ENCODE data around the gene U2AF2. TPM values are rescaled to one million over a fixed set of nuclear protein-coding genes. Genes with fewer than 3 reads are reported as not detected.

Gene U2AF2
- total and polyA plus RNA-seq, 9 donors, result 27.3 to 183 (median 148) TPM

DNA sequence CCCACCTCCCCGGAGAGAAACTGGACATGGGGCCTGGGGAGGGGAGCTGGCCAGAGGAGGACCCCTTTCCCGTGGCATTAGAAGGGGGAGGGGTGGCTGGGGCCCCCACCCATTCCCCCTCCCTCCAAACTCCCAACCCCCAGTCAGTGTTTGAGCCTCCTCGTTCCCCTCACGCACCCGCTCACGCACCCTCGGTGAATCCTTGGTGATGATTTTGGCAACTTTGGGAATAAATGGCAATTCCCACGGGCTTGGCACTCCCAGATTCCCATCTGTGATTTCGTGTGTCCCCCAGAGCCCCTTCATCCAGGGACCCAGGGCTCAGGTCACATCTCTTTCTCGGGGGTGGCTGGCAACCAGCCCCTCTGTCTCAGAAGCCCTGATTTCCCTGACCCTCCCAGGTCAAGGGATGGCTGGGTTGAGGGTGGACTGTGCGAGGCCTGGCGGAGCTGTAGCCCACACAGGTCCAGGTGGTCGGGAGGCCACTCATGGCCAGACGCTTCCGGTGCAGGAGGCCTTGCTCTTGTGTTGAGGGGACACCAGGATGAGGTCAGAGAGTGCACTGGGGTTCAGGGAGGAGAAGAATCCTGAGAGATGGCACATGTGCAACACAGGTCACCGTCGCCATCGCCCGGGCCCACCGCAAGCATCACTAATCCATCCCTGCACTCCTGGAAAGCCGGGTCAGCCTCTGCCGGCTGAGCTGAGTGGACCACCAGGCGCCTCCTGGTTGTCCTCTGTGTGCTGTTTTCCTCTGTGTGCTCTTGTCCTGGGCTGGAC lies 40.9 kb downstream of the U2AF2 start:
- DNase-seq, result peak in 2 of 5 donors; percentile 10 to 33
- no peak overlapping the region for H3K4me3 ChIP-seq
- no peak overlapping the region for H3K27ac ChIP-seq
- 85 to 87% (median 85%) methylated on average over 21 to 23 of the region's 23 CpGs for WGBS, 3 donors
- intact Hi-C loops (cut with DNase I), result no loop called here
- no peaks in the 10 kb centered on the region for H3K36me3 ChIP-seq
- no peaks in the 10 kb centered on the region for H3K9me3 ChIP-seq
- H3K27me3 ChIP-seq, result no peaks in the 10 kb centered on the region
- H3K4me1 ChIP-seq (ENCODE audit: insufficient read depth), result no peaks in the 10 kb centered on the region
- TF ChIP-seq POLR2A (IDR thresholded peaks at IDR 0.05), result no peak
- TF ChIP-seq, protein P1, sequence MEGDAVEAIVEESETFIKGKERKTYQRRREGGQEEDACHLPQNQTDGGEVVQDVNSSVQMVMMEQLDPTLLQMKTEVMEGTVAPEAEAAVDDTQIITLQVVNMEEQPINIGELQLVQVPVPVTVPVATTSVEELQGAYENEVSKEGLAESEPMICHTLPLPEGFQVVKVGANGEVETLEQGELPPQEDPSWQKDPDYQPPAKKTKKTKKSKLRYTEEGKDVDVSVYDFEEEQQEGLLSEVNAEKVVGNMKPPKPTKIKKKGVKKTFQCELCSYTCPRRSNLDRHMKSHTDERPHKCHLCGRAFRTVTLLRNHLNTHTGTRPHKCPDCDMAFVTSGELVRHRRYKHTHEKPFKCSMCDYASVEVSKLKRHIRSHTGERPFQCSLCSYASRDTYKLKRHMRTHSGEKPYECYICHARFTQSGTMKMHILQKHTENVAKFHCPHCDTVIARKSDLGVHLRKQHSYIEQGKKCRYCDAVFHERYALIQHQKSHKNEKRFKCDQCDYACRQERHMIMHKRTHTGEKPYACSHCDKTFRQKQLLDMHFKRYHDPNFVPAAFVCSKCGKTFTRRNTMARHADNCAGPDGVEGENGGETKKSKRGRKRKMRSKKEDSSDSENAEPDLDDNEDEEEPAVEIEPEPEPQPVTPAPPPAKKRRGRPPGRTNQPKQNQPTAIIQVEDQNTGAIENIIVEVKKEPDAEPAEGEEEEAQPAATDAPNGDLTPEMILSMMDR (IDR thresholded peaks at IDR 0.05), result no peak
- TF ChIP-seq EP300 (IDR thresholded peaks at IDR 0.05), result no peak

DNA sequence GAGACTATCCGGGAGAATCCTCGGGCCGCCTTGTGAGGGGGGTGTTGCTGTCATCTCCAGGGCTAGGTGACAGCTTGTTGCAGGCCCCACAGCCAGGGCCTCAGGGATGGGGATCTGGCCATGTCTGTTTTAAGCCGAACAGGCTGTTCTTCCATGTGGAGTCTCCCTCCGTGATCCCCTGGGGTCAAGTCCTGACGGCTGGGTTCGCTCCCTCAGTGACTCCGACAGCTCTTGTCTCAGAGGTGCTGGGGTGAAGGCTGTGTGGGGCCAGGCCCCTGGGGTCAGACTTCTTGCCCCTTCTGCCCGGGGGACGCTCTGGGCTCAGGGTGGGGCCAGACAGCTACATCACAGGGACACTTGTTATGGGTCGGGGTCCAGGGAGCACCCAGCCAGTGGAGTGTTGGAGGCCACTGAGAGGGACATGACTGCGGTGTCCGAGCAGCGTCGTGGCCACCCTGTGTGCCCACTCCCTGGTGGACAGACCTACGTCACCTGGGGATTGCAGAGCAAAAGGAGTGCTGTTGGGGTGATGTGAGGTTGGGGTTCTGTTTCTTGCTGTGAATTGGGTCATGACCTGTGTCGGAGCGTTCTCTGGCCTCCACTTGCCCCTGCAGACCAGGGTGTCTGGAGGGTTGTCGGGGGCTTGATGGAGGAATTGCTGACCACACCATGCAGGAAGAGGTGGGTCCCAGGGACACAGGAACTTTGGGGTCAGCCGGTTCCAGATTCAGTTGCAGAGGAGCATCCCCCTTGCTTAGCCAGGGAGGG lies 41.6 kb downstream of the U2AF2 start:
- WGBS, 3 donors, result 87 to 94% (median 89%) methylated on average over 20 of the region's 20 CpGs
- peak in 1 of 5 donors; percentile 14 for DNase-seq
- Histone ChIP-seq H3K9me3 (no peaks in the 10 kb centered on the region), H3K4me1 (ENCODE audit: insufficient read depth) (no peaks in the 10 kb centered on the region), H3K27me3 (no peaks in the 10 kb centered on the region), H3K27ac (no peak overlapping the region), H3K36me3 (no peaks in the 10 kb centered on the region), H3K4me3 (no peak overlapping the region)
- TF ChIP-seq, protein P1 (IDR thresholded peaks at IDR 0.05), result no peak
- no peak for TF ChIP-seq EP300 (IDR thresholded peaks at IDR 0.05)
- intact Hi-C loops (cut with DNase I), result no loop called here

DNA sequence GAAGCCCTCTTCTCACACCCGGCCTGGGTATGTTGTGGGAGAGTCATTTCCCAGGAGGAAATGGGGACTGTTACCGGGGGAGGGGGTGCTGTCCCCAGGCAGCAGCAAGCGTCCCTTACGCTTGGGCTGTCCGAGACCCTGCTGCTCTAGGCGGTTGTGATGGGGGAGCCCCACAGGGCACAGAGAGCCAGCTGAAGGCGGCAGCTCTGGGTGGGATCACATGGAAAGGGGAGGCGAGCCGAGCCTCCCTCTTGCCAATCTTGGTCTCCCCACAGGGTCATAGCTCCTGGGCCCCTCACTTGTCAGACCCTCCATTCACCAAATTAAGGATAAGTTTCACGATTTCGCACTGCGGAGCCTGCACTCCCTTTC lies 42.2 kb downstream of the U2AF2 start:
- no peaks in the 10 kb centered on the region for H3K36me3 ChIP-seq
- WGBS, 3 donors, result 86 to 91% (median 89%) methylated on average over 12 of the region's 12 CpGs
- TF ChIP-seq EP300 (IDR thresholded peaks at IDR 0.05) (no peak), POLR2A (IDR thresholded peaks at IDR 0.05) (no peak)
- TF ChIP-seq, protein P1 (IDR thresholded peaks at IDR 0.05), result no peak

DNA sequence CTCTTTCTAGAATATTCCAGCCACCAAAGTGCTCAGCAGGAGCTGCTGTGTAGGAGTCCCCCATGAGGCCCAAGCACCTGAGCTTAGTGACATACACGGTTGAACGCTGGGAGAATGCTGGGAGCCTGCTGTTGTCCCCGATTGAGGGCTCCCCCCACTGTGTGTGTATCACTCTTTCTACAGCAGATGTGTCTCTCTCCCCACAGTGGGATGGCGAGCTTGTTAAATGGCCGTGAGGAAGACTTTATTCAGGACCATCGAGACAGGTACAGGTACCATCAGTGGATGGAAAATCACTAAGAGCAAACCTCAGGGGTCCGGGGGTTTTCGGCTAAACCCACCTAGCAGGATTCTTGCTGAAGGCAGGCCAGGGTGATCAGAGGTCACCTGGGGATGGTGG lies 42.9 kb downstream of the U2AF2 start:
- 87 to 91% (median 88%) methylated on average over 8 of the region's 8 CpGs for whole genome bisulfite sequencing, 3 donors
- Histone ChIP-seq H3K27me3 (no peaks in the 10 kb centered on the region), H3K4me3 (no peak overlapping the region), H3K27ac (no peak overlapping the region), H3K9me3 (no peaks in the 10 kb centered on the region), H3K4me1 (ENCODE audit: insufficient read depth) (no peaks in the 10 kb centered on the region), H3K36me3 (no peaks in the 10 kb centered on the region)
- DNase-seq, result peak in 1 of 5 donors; percentile 9
- no peak for TF ChIP-seq POLR2A (IDR thresholded peaks at IDR 0.05)
- intact Hi-C loops (cut with DNase I), result no loop called here

More for the DNA sequence above, 42.2 kb downstream of the U2AF2 start:
- H3K27ac ChIP-seq, result no peak overlapping the region
- no peak overlapping the region for H3K4me3 ChIP-seq
- peak in 1 of 5 donors; percentile 9 for DNase-seq
- intact Hi-C loops (cut with DNase I), result no loop called here
- no peaks in the 10 kb centered on the region for H3K27me3 ChIP-seq
- H3K9me3 ChIP-seq, result no peaks in the 10 kb centered on the region
- H3K4me1 ChIP-seq (ENCODE audit: insufficient read depth), result no peaks in the 10 kb centered on the region

DNA sequence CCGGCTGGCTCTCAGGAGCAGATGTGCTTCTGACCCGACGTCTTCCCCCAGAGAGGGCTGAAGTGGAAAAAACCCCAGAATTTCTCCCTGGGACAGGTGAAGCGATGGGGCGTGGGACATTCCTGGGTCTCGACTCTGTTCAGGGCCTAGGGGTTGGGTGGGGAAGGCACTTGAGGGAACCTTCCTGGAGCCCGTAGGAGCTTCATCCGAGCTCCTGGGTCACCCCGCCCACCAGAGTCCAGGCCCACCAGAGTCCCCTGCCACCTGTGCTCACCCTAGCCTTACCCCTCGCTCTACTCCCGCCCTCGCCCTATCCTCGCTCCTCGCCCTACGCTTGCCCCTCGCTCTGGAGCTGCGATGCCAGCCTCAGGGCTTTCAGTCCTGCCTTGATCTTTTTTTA lies 43.4 kb downstream of the U2AF2 start:
- Histone ChIP-seq H3K9me3 (no peaks in the 10 kb centered on the region), H3K4me1 (ENCODE audit: insufficient read depth) (no peaks in the 10 kb centered on the region), H3K27me3 (no peaks in the 10 kb centered on the region), H3K27ac (no peak overlapping the region), H3K4me3 (no peak overlapping the region), H3K36me3 (no peaks in the 10 kb centered on the region)
- intact Hi-C loops (cut with DNase I), result no loop called here
- WGBS, 3 donors, result 94 to 95% (median 95%) methylated on average over 17 of the region's 17 CpGs
- TF ChIP-seq, protein P1 (IDR thresholded peaks at IDR 0.05), result no peak
- TF ChIP-seq EP300 (IDR thresholded peaks at IDR 0.05) (no peak), POLR2A (IDR thresholded peaks at IDR 0.05) (no peak)
- peak in 1 of 5 donors; percentile 2 for DNase-seq

Data from ovary (tissue), 9 donors.